HEK293 (cell line): ENCODE results near the gene GOLGA8N.

ENCODE experiments used
- ZNF302 ChIP-seq: fragments of 450-650 bp; formaldehyde crosslinking; IDR thresholded peaks from 2 replicates; pipeline ENCODE4 v1.5.1; 2016; ENCODE audit warnings: missing biosample characterization, missing genetic modification characterization, low read depth
- ZNF449 ChIP-seq: fragments of 450-650 bp; formaldehyde crosslinking; IDR thresholded peaks from 2 replicates; pipeline ENCODE4 v1.5.1; 2017; ENCODE audit warnings: missing biosample characterization, mild to moderate bottlenecking, missing genetic modification characterization, moderate library complexity

GOLGA8N gene

GRCh38 chr15:32656496-32656895 is 63.2 kb downstream of the GOLGA8N start (continued):
- no peak for TF ChIP-seq ZNF449 (tag by site-specific recombination)
- TF ChIP-seq ZNF302 (tag by site-specific recombination): no peak
- TF ChIP-seq, all 188 proteins: peak for 0
